Stimulated activated CD4-positive, alpha-beta T cell treated with anti-CD3 and anti-CD28 coated beads, Interleukin-15, amount 100 ng/mL, for 24 hours (primary cell): ENCODE measurements around the gene DNAH9.
A peak's percentile ranks its signal among the peaks of the same experiment; 100 is the strongest.
"Not testable (repeated sequence)": the region's sequence is repeated elsewhere in the genome, so short reads cannot be mapped to it uniquely, and the experiment has no call there.

Source experiments
- DNase-seq: peaks from one replicate; pipeline ENCODE4 v3.0.0-alpha.2; 2020

Gene DNAH9

GRCh38 chr17:11928436-11928835 is 330.2 kb downstream of the DNAH9 start:
- DNase-seq, result no peak

GRCh38 chr17:11932337-11932898 is 334.1 kb downstream of the DNAH9 start:
- no peak for DNase-seq

DNA sequence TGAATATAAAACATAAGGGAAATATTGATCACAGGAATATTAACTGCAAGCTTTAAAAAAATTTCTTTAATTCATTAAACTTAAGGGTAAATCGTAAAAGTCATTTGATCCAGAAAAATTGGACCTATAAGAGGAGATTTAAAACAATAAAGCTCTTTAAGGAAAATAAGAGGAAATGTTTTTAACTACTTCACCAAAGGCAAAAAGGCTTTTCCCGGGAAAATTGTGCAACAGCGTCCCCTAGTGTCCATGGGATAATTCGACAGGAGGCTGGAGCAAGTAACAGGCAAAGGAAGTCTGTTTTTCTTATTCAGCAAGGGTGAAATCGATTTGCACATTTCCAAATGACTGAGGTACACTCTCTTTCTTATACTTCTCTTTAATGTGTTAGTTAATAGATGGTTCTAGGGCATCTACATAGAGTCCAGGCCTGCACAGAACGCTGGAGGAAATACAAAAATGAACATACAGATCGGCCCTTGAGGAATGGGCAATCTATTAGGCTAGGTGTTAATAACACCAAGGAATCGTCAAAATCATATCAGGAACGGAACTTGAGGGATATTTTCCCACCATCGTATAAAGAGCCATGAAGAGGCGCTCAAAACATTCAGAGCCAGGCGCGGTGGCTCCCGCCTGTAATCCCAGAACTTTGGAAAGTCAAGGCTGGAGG is 337.6 kb downstream of the DNAH9 start:
- DNase-seq, result peak; percentile 37

GRCh38 chr17:11940904-11941303 is 342.6 kb downstream of the DNAH9 start:
- DNase-seq, result no peak

GRCh38 chr17:11943086-11943485 is 344.8 kb downstream of the DNAH9 start:
- not testable (repeated sequence) for DNase-seq

GRCh38 chr17:11943759-11944347 is 345.6 kb downstream of the DNAH9 start:
- no peak for DNase-seq

DNA sequence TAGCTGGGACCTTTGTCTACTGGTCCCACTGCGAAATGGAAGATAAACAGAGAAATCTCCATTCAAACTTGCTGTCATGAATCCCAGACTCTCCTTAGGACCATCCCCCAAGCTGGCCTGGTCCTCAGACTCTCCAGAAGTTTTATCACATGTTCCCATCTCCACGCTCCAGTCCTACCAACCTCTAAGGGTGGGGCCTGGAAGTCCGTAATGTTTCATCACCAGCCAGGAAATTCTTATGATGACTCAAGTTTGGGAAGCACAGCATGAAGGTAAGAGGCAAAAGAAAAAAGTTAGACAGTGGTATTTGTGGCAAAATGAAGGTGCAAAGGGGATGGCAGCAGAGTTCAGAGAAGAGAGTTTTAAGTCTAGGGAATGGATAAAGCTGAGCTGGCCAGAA is 346.3 kb downstream of the DNAH9 start:
- DNase-seq, result no peak

GRCh38 chr17:11948789-11949188 is 350.5 kb downstream of the DNAH9 start:
- DNase-seq, result no peak

DNA sequence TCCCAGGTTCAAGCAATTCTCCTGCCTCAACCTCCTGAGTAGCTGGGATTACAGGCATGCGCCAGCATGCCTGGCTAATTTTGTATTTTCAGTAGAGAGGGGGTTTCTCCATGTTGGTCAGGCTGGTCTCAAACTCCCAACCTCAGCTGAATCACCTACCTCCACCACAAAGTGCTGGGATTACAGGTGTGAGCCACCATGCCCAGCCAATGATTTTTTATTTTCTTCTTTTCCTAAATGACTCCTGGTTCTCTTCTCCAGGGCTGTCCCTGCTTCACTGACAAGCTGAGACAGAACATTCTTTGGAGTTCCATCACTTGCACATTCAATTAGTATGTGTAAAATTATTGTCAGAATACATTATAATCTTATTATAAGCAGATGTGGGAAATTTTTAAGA is 351.3 kb downstream of the DNAH9 start:
- not testable (repeated sequence) for DNase-seq

- no peak for DNase-seq
Observed at GRCh38 chr17:11950771-11951519, 352.7 kb downstream of the DNAH9 start.

DNA sequence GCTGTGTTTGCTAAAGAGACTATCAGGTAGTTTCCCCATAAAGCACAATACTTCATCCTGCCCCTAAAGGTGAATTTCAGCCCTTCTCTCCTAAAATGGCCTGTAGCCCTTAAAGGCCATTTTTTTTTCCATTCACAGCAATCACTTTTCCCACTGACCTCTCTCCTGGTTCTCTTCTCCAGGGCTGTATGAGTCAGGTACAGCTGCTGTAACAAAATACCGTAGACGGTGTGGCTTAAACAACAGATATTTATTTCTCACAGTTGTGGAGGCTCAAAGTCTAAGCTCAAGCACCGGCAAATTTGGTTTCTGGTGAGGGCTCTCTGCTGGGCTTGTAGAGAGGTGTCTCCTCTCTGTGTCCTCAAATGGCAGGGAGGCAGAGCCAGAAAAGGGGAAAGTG is 354.3 kb downstream of the DNAH9 start:
- DNase-seq, result no peak

GRCh38 chr17:11953924-11954323 is 355.7 kb downstream of the DNAH9 start:
- DNase-seq, result no peak

- DNase-seq, result no peak
Observed at GRCh38 chr17:11954936-11955335, 356.7 kb downstream of the DNAH9 start.

DNA sequence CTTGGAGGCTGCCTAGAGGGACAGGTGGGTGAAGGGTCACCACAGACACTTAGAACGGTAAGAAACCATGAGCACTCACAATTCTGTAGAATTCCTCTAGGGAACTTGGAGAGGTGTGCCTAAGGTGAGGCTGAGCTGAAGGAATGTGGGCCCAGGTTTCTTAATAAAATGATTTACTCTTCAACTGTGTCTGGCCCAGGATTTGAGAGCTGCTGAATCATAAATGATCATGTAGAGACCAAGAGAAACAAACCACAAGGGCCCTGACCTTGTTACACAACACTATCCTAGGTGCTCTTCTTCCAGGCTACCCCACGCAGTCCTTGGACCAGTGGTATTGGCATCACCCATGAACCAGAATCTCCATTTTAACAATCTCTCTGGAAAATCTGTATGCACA is 371.3 kb downstream of the DNAH9 start:
- DNase-seq, result no peak

- not testable (repeated sequence) for DNase-seq
Observed at GRCh38 chr17:11972741-11973140, 374.5 kb downstream of the DNAH9 start.

GRCh38 chr17:11979795-11980194 is 381.5 kb downstream of the DNAH9 start:
- no peak for DNase-seq

DNA sequence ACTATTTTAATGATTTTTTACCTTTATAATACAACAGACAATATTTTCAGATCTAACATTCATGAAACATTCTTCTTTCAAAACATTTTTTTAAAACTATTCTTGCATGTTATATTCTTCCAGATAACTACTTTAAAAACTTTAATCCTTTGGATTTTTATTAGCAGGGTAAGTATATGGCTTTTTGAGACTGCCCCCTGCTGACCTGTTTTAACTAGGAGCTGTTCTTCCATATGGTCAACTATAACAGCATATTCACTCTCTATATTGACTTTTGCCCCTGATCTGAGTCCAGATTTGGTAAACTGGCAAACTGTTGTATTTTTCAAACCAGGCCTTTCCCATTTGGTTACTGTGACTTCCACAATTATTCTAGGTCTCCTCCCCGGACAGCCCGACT is 382.5 kb downstream of the DNAH9 start:
- DNase-seq, result no peak

DNA sequence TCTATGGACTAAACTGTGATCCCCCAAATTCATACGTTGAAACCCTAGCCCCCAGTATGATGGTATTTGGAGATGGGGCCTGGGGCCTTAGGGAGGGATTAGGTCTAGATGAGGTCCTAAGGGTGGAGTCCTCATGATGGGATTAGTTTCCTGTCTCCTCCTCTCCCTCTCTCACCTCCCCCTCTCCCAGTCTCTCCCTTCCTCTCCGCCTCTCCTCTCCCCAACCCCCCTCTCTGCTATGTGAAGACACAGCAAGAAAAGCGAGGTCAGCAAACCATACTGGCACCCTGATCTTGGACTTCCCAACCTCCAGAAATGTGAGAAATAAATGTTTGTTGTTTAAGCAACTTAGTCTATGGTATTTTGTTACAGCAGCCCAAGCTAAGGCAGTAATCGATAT is 383.6 kb downstream of the DNAH9 start:
- DNase-seq, result no peak

- DNase-seq, result no peak
Observed at GRCh38 chr17:11986179-11986941, 388.1 kb downstream of the DNAH9 start.

DNA sequence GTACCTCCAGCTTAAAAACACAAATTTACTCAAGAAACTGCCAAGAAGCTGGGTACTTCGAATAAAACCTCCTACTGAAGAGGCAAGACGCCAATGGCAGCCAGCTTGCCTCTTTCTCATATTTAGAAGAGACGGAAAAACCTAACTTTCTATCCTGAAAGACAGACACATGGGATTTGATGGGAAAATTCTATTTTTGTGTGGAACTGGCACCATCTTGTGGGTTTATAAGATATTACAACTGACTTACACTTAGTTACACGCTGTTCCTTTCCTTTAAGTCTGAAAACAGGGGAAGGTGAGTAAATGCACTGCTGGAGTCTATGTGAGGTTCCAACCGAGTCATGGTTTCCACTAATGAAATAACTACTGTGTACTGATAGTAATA is 388.7 kb downstream of the DNAH9 start:
- no peak for DNase-seq

DNA sequence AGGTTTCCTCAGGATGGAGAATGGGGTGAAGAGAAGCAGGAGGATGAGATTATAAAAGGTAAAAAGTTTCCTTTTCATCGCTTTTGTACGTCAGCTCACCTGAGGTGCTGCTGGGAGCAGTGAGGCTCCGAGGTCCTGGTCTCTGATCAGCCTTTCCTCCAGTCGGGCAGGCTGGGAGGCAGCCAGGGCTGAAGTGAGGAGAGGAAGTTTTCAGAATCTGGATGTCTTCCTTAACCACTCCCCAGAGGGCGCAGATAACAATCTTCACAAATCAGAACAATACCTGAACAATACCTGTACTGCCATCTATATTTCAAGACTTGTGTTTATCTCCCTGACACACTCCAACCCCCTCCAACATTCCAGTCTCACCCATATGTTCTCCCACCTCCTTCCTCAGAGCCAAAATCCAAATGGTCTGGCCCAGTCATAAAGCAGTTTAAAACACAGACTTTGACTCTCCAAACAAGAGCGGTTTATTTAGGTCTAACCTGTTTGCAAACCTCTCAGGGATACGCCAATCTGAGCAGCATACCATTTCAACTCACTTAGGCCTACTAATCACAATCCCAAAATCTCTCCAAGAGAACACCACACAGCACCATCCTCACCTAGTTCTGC is 392.2 kb downstream of the DNAH9 start:
- DNase-seq, result no peak

DNA sequence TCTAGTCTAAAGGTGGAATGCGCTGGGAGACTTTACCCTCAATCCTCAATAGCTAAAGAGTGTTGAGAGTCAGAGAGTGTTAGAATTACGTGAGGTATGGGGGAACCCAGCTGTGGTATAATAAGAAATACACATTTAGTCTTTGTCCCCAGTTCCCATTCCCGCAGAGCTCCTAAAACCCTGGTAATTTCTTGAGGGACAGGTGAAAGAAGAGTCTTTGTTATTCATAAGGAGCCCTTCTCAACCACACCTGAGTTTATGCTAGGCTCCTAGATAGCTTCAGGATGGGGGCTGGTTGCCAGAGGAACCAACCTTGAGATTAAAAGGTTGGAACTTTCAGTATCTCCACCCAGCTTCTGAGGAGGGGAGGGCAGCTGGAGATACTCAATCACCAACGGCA is 393.2 kb downstream of the DNAH9 start:
- DNase-seq, result no peak

DNA sequence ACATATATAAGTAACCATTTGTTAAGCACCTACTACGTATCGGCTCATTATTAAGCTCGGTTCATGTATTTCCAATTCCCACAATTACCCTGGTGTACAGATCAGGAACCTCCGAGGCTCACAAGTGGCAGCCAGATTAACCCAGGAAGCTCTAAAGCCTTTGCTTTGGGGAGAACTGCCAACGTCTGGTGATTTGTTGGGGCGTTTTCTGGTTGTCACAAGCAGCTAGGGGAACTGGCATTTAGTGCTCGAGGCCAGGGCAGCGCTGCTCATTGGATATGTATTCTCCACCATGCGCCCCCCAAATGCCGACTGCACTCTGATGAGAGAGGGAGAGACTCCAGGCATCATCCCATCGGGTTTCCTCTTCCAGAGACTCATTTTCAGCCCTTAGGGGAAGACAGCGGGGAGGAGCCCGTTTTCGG is 398.5 kb downstream of the DNAH9 start:
- DNase-seq, result no peak
